Measurements from ENCODE around the gene SLC29A1. TPM values are rescaled to one million over a fixed set of nuclear protein-coding genes. Genes with fewer than 3 reads are reported as not detected.

The SLC29A1 gene
- total RNA-seq = 100 to 1,000 TPM in 1 of 3 donors, 10 to 100 TPM in 2; 12.9 to 140 (median 14.8) TPM
- long read RNA-seq, donor 1, transcript SLC29A1-209 (13 exons, 2,318 nt) = major isoform, 80 of 409 reads
- long read RNA-seq, donor 1, transcript SLC29A1-206 (13 exons, 2,183 nt) = major isoform, 80 of 409 reads
- long read RNA-seq, donor 1, partial matches to known transcripts = 95 of 409 reads
- long read RNA-seq, donor 1, other reads (novel, unspliced or antisense) = 143 of 409 reads
- long read RNA-seq, donor 2, transcript SLC29A1-209 (13 exons, 2,318 nt) = major isoform, 7 of 15 reads
- long read RNA-seq, donor 2, partial matches to known transcripts = 3 of 15 reads
- long read RNA-seq, donor 2, other reads (novel, unspliced or antisense) = 5 of 15 reads

DNA sequence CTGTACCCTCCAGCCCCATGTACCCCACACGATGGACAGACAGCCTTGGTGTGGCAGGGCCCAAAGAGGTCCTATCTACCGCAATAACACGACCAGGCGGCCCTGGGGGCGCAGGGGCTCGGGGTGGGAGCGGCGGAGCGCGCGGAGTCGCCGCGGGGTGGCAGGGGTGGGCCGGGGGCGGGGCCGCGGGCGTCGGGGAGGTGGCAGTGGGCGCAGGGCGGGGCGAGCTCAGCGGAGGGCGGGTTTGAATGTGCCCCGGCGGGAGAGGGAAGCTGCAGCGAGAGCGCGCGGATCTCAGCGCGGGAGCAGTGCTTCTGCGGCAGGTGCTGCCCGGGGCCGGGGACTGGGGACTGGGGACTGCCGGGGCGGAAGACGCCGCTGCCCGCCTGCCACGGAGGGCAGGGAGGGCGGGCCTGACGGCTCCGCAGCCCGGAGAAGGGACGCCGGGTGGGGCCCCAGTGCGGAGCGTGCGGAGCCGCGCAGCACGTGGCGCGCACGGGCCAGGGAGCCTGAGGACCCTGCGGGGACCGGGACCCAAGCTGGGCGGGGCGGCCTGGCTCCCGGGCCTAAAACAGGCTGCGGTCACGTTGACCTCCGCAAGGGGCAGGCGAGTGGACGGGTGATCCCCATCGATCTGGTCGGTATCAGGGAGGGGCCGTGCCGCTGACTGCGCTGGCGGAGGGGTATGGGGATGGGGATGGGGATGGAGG, at the start of gene SLC29A1:
Gene SLC29A1, plus strand, starts transcription at position 277 of the 710 bp plus-strand sequence. CDS start 3,719 bp downstream, outside the sequence.
- Histone ChIP-seq H3K9me3 (no peaks in the 10 kb centered on the region), H3K4me1 (ENCODE audit: low read depth) (peaks cover 37% of the 10 kb centered on the region), H3K36me3 (ENCODE audit: low read depth) (no peaks in the 10 kb centered on the region), H3K4me3 (no peak within 1 kb of the TSS)
- peak; percentile 76 to 87 (median 87) for DNase-seq
- TF ChIP-seq, protein P1, sequence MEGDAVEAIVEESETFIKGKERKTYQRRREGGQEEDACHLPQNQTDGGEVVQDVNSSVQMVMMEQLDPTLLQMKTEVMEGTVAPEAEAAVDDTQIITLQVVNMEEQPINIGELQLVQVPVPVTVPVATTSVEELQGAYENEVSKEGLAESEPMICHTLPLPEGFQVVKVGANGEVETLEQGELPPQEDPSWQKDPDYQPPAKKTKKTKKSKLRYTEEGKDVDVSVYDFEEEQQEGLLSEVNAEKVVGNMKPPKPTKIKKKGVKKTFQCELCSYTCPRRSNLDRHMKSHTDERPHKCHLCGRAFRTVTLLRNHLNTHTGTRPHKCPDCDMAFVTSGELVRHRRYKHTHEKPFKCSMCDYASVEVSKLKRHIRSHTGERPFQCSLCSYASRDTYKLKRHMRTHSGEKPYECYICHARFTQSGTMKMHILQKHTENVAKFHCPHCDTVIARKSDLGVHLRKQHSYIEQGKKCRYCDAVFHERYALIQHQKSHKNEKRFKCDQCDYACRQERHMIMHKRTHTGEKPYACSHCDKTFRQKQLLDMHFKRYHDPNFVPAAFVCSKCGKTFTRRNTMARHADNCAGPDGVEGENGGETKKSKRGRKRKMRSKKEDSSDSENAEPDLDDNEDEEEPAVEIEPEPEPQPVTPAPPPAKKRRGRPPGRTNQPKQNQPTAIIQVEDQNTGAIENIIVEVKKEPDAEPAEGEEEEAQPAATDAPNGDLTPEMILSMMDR (IDR thresholded peaks at IDR 0.05) = no peak
- intact Hi-C loops (cut with DNase I, micrococcal nuclease) = no loop called here
- ATAC-seq = peak; percentile 58

DNA sequence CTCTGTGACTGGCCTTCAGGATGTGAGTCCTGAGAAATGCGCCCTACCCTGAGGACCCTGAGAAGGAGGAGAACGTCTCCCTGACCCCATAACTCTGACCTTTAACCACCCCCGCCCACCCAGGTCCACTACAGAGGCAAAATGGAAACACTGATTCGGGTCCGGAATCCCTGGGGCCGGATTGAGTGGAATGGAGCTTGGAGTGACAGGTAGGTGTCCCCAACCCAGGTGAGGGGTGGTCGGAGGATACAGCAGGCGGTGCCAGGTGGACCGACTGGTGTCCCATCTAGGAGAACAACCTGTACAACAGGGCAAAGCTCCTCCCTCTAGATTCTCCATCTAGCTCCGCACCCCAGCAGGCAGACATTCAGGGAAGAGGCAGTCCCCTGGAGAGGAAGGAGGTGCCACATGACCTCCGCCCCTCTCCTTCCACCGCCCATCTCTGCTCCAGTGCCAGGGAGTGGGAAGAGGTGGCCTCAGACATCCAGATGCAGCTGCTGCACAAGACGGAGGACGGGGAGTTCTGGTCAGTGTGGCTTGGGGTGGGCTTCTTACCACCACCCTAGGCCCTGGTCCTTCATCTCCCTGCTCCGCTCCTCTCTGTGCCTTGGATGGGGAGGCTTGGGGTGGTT, 47.1 kb upstream of the SLC29A1 start:
- intact Hi-C loops (cut with DNase I, micrococcal nuclease) = loop anchor here in 1 of 2 donors (10.0 kb wide), 1 partner anchor 59 kb away; no protein-coding TSS in a partner anchor
- H3K9me3 ChIP-seq = no peaks in the 10 kb centered on the region
- TF ChIP-seq, protein P1 (IDR thresholded peaks at IDR 0.05) = no peak
- H3K4me1 ChIP-seq (ENCODE audit: low read depth) = no peaks in the 10 kb centered on the region
- H3K4me3 ChIP-seq = no peak overlapping the region
- ATAC-seq (no peak), DNase-seq (no peak)
- H3K36me3 ChIP-seq (ENCODE audit: low read depth) = no peaks in the 10 kb centered on the region

DNA sequence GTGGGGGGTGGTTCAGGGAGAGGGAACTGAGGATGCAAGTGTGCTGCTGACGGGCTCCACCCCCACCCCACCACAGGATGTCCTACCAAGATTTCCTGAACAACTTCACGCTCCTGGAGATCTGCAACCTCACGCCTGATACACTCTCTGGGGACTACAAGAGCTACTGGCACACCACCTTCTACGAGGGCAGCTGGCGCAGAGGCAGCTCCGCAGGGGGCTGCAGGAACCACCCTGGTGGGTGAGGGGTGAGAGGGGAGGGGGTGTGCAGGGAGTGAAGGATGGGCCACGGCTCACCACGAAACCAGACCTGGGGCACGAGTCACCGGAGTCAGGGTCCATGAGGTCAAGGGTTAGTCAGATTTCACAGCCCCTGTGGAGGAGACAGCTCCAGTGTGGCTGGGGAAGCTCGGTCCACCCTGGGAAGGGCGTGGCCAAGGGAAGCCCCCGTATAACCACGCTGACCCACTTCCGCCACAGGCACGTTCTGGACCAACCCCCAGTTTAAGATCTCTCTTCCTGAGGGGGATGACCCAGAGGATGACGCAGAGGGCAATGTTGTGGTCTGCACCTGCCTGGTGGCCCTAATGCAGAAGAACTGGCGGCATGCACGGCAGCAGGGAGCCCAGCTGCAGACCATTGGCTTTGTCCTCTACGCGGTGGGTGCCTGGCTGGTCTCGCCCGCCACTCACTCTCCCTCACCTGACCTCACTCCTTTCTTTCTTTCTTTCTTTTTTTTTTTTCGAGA, 46.5 kb upstream of the SLC29A1 start:
- Histone ChIP-seq H3K9me3 (no peaks in the 10 kb centered on the region), H3K36me3 (ENCODE audit: low read depth) (no peaks in the 10 kb centered on the region), H3K4me3 (no peak overlapping the region), H3K4me1 (ENCODE audit: low read depth) (no peaks in the 10 kb centered on the region)
- intact Hi-C loops (cut with DNase I, micrococcal nuclease) = loop anchor here in 1 of 2 donors (10.0 kb wide), 1 partner anchor 58 kb away; no protein-coding TSS in a partner anchor
- TF ChIP-seq, protein P1 (IDR thresholded peaks at IDR 0.05) = no peak
- ATAC-seq (no peak), DNase-seq (no peak)

DNA sequence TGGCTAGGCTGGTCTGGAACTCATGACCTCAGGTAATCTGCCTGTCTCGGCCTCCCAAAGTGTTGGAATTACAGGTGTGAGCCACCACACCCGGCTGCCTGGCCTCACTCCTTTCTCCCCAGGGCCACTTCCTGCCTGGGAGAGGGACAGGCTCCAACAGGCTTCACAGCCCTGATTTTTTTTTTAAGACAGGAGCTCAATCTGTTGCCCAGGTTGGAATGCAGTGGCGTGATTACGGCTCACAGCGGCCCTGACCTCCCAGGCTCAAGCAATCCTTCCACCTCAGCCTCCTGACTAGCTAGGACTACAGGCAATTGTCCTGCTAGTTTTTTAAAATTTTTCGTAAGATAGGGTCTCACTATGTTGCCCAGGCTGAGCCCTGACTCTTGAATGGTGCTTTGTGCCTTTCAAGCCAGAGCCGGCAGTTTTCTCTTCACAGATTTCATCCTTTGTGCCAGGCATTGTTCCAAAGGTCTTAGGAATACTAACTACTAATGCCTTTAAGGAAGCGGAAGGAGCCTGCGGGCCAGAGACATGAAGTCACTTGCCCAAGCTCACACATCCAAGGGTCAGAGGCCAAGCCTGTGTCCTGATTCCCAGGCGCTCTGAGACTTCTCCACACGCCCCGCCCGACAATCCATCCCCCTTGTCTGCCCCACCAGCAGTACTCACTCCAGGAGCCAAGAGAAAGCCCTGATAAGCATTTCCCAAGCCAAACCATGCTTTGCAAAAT, 45.5 kb upstream of the SLC29A1 start:
- ATAC-seq = peak; percentile 50
- Histone ChIP-seq H3K4me1 (ENCODE audit: low read depth) (no peaks in the 10 kb centered on the region), H3K4me3 (no peak overlapping the region), H3K9me3 (no peaks in the 10 kb centered on the region), H3K36me3 (ENCODE audit: low read depth) (no peaks in the 10 kb centered on the region)
- TF ChIP-seq, protein P1 (IDR thresholded peaks at IDR 0.05) = no peak
- intact Hi-C loops (cut with DNase I, micrococcal nuclease) = loop anchor here in 1 of 2 donors (10.0 kb wide), 1 partner anchor 57 kb away; no protein-coding TSS in a partner anchor
- DNase-seq = peak in 1 of 3 donors; percentile 73

All from mucosa of descending colon (tissue), 3 donors.